OCI-LY1 (cell line): ENCODE measurements around the gene ZNF563.

ENCODE experiments used
- H2AFZ ChIP-seq: fragments of 200-600 bp; sonication (generic), shearing (Covaris generic); 2 replicates; pipeline ENCODE4 v1.6.0; 2014; ENCODE audit warnings: antibody characterized with exemption, mild to moderate bottlenecking, low read length
- H3F3A ChIP-seq: fragments of 200-600 bp; sonication (generic), shearing (Covaris generic); 2 replicates; pipeline ENCODE4 v1.6.0; 2014; ENCODE audit warnings: mild to moderate bottlenecking, antibody characterized with exemption, low read length, moderate library complexity; ENCODE audit not compliant: insufficient read depth
- H3K27ac ChIP-seq: fragments of 200-600 bp; sonication (generic); 2 replicates; pipeline ENCODE4 v1.5.1; 2014; ENCODE audit warnings: low read length, mixed run types, mild to moderate bottlenecking, low read depth; ENCODE audit not compliant: poor library complexity, severe bottlenecking
- H3K27me3 ChIP-seq: fragments of 200-600 bp; sonication (generic); 2 replicates; pipeline ENCODE4 v1.6.0; 2014; ENCODE audit warnings: antibody characterized with exemption, mild to moderate bottlenecking, low read length, moderate library complexity; ENCODE audit not compliant: insufficient read depth
- H3K36me3 ChIP-seq: fragments of 200-600 bp; sonication (generic); 2 replicates; pipeline ENCODE4 v1.6.1; 2014; ENCODE audit warnings: mild to moderate bottlenecking, antibody characterized with exemption, low read length, moderate library complexity, mixed read lengths; ENCODE audit not compliant: insufficient read depth
- H3K4me1 ChIP-seq: fragments of 200-600 bp; sonication (generic); 2 replicates; pipeline ENCODE4 v1.5.1; 2014; ENCODE audit warnings: mild to moderate bottlenecking, low read length, moderate library complexity; ENCODE audit not compliant: insufficient read depth, severe bottlenecking
- H3K4me2 ChIP-seq: fragments of 200-600 bp; sonication (generic), shearing (Covaris generic); 2 replicates; pipeline ENCODE4 v1.6.1; 2014; ENCODE audit warnings: low read length
- H3K4me3 ChIP-seq: fragments of 200-600 bp; sonication (generic); 2 replicates; pipeline ENCODE4 v1.5.1; 2014; ENCODE audit warnings: low read length, low read depth, mild to moderate bottlenecking, mixed read lengths; ENCODE audit not compliant: poor library complexity, severe bottlenecking
- H3K79me2 ChIP-seq: fragments of 200-600 bp; shearing (Covaris generic); 2 replicates; pipeline ENCODE4 v1.6.1; 2016; ENCODE audit warnings: mixed run types, low read length, mixed read lengths; ENCODE audit not compliant: insufficient read depth
- H3K9ac ChIP-seq: fragments of 200-600 bp; sonication (generic), shearing (Covaris generic); 2 replicates; pipeline ENCODE4 v1.6.1; 2014; ENCODE audit warnings: mild to moderate bottlenecking, low read length, mixed read lengths
- H3K9me2 ChIP-seq: fragments of 200-600 bp; sonication (generic), shearing (Covaris generic); 2 replicates; pipeline ENCODE4 v1.6.1; 2014; ENCODE audit warnings: low read depth, mild to moderate bottlenecking, low read length, mixed read lengths
- H3K9me3 ChIP-seq: fragments of 200-600 bp; shearing (Covaris generic); 2 replicates; pipeline ENCODE4 v1.6.1; 2014; ENCODE audit warnings: low read length, mixed read lengths
- H4K20me1 ChIP-seq: fragments of 200-600 bp; sonication (generic), shearing (Covaris generic); 2 replicates; pipeline ENCODE4 v1.6.0; 2016; ENCODE audit warnings: mild to moderate bottlenecking, low read length; ENCODE audit not compliant: insufficient read depth
- EZH2 ChIP-seq: fragments of 200-600 bp; sonication (generic), shearing (Covaris generic); IDR thresholded peaks from 2 replicates; pipeline ENCODE4 v1.8.0; 2017; ENCODE audit warnings: borderline replicate concordance, mixed run types, mild to moderate bottlenecking, antibody characterized with exemption, low read length, moderate library complexity, mixed read lengths
- TF ChIP-seq, protein P1 (sequence below): fragments of 200-600 bp; sonication (generic), shearing (Covaris generic); IDR thresholded peaks from 2 replicates; pipeline ENCODE4 v1.5.1; 2017; ENCODE audit warnings: mild to moderate bottlenecking, antibody characterized with exemption, low read length, moderate library complexity, mixed read lengths

The ZNF563 gene

DNA sequence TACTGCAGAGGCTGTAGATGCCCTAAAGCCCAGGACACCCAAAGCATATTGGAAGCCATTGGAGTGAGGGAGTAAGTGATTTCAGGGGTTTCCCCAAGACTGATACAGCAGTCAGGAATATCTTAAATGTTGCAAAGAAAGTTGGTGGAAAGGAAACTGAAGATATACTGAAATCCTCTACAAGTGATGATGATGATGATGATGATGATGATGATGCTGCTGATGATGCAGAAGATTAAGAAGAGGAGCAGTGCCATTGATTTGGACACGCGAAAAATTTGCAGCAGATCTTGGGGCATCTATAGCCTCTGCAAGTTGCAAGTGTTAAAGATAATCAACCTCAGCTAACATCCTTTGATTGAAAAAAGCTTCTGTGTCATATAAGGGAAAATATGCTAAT is 62.6 kb downstream of the ZNF563 start:
- no peak overlapping the region for H2AFZ ChIP-seq
- no peaks in the 10 kb centered on the region for H3K4me1 ChIP-seq
- H3K27ac ChIP-seq, result no peak overlapping the region
- H3K9ac ChIP-seq, result no peak overlapping the region
- no peaks in the 10 kb centered on the region for H3K79me2 ChIP-seq
- H3K27me3 ChIP-seq, result no peaks in the 10 kb centered on the region
- H3K9me2 ChIP-seq, result no peaks in the 10 kb centered on the region
- H3K9me3 ChIP-seq, result peaks cover 44% of the 10 kb centered on the region
- H3K4me2 ChIP-seq, result no peak overlapping the region
- no peak overlapping the region for H3K4me3 ChIP-seq
- H3K36me3 ChIP-seq, result peaks cover 48% of the 10 kb centered on the region
- TF ChIP-seq, protein P1, sequence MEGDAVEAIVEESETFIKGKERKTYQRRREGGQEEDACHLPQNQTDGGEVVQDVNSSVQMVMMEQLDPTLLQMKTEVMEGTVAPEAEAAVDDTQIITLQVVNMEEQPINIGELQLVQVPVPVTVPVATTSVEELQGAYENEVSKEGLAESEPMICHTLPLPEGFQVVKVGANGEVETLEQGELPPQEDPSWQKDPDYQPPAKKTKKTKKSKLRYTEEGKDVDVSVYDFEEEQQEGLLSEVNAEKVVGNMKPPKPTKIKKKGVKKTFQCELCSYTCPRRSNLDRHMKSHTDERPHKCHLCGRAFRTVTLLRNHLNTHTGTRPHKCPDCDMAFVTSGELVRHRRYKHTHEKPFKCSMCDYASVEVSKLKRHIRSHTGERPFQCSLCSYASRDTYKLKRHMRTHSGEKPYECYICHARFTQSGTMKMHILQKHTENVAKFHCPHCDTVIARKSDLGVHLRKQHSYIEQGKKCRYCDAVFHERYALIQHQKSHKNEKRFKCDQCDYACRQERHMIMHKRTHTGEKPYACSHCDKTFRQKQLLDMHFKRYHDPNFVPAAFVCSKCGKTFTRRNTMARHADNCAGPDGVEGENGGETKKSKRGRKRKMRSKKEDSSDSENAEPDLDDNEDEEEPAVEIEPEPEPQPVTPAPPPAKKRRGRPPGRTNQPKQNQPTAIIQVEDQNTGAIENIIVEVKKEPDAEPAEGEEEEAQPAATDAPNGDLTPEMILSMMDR, result no peak
- TF ChIP-seq EZH2, result no peak
- no peaks in the 10 kb centered on the region for H3F3A ChIP-seq
- no peaks in the 10 kb centered on the region for H4K20me1 ChIP-seq
